ENCODE data around the gene ACLY.
"Not testable (repeated sequence)": the region's sequence is repeated elsewhere in the genome, so short reads cannot be mapped to it uniquely, and the experiment has no call there.

The ACLY gene

DNA sequence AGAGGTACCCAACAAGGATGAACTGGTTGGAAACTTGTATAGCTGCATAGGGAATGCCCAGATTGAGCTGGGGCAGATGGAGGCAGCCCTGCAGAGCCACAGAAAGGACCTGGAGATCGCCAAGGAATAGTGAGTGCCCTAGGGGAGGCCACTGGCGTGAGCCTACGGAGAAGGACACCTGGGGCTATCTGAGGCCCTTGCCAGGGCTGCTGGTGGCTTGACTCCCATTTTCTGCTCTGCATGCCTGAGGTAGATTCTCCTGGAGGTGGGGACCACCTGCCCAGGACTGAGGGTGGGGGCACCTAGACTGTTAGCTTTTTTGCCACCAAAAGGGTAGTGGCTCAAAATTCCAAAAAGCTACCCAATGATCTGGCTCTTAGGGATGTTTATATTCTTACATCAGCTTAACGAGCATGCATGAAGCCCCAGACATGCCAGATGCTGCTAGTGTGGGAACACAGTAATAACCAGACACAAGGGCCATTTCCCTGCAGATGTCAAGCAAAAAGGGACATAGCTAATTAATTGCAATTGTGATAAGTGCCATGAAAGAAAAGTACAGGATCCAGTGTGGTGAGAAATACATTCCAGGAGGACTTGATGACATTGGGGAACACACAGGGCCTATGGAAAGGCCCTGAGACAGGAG is 20.4 kb upstream of the ACLY start:
- DNase-seq: no peak

DNA sequence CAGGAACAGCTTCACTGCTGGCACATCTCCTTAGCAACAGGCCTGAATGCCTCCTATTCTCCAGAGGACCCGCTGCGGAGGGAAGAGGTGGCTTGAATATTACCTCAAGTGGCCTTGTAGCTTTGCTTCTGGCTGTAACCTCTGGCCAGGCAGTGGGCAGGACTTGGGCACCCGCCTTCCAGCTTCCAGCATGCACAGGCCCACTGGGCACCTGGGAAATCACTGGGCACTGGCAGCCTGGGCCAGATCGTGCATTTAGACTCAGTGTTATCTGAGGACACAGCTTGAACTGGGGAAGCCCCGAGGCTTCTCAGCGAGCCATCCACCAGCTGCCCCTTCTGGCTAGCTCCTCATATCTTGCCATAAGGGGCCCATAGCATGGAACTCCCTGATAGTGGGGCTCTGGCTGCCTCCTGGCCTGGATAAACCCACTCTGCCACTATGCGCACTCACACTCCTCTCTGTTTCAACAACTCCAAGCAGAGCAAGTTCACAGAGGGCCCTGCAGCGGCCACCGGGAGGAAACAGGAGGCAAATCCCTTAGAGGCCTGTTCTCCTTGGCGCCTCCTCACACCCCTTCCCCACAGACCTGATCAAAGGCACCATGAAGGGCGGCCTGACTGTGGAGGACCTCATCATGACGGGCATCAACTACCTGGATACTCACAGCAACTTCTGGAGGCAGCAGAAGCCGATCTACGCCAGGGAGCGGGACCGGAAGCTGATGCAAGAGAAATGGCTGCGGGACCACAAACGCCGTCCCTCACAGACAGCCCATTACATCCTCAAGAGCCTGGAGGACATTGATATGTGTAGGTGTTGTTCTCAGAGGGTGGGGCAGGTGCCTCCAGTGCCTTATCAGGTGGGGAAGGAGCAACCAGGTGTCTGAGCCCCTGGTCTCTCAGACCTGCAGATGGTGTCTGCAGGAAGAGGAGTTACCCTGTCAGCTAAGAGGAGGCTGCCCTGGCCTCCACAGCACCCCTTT is 19.5 kb upstream of the ACLY start:
- DNase-seq: no peak

DNA sequence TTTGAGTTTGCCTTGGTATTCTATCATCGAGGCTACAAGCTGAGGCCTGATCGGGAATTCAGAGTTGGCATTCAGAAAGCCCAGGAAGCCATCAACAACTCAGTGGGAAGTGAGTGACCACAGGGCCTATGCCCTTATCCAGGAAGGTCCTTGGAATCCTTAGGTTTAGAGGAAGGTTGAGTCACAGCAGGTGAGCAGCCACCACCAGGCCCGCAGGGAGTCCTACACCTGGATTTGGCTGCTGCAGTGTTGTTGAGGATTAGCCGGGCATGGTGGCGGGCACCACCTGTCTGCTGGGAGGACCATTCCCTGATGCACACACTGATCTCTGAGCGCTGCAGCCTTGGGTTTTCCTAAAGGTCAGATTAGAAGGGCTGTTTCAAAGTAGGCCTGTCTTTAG is 16.9 kb upstream of the ACLY start:
- DNase-seq: no peak

DNA sequence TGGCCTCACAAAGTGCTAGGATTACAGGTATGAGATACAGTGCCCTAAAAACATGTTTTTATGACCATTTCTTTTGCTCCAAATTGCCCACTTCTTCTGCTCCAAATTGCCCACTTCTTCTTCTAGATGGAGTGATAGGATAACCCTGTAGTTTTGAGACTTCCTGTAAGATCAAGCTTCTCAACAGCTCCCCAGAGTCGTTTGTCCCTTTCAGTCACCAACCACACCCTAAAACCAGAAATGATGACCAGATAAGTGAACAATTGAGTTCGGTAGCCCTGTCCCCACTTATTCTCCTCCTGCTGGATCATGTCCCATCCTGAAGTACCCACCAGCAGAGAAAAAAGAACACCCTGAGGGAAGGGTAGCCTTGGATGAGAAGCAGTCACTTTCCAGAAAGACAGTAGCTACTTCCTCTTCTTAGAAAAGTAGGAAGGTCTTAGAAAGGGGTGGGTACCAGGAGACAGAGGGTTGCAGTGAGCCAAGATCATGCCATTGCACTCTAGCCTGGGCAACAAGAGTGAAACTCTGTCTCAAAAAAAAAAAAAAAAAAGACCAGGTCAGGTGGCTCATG is 14.2 kb upstream of the ACLY start:
- no peak for DNase-seq

DNA sequence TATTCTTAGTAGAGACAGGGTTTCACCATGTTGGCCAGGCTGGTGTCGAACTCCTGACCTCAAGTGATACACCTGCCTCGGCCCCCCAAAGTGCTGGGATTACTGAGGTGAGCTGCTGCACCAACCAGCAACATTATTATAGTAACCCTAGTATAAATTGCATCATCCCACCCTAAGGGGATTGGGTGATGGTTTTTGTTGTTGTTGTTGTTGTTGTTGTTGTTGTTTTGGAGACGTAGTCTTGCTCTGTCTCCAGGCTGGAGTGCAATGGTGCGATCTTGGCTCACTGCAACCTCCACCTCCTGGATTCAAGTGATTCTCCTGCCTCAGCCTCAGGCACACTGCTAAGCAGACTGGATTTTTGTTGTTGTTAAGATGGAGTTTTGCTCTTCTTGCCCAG is 13.0 kb upstream of the ACLY start:
- not testable (repeated sequence) for DNase-seq

DNA sequence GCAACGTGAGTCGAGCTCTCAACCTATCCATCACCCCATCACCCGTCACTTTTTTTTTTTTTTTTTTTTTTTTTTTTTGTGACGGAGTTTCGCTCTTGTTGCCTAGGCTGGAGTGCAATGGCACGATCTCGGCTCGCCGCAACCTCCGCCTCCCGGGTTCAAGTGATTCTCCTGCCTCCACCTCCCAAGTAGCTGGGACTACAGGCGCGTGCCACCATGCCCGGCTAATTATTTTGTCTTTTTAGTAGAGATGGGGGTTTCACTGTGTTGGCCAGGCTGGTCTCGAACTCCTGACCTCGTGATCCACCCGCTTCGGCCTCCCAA is 12.0 kb upstream of the ACLY start:
- DNase-seq: not testable (repeated sequence)

DNA sequence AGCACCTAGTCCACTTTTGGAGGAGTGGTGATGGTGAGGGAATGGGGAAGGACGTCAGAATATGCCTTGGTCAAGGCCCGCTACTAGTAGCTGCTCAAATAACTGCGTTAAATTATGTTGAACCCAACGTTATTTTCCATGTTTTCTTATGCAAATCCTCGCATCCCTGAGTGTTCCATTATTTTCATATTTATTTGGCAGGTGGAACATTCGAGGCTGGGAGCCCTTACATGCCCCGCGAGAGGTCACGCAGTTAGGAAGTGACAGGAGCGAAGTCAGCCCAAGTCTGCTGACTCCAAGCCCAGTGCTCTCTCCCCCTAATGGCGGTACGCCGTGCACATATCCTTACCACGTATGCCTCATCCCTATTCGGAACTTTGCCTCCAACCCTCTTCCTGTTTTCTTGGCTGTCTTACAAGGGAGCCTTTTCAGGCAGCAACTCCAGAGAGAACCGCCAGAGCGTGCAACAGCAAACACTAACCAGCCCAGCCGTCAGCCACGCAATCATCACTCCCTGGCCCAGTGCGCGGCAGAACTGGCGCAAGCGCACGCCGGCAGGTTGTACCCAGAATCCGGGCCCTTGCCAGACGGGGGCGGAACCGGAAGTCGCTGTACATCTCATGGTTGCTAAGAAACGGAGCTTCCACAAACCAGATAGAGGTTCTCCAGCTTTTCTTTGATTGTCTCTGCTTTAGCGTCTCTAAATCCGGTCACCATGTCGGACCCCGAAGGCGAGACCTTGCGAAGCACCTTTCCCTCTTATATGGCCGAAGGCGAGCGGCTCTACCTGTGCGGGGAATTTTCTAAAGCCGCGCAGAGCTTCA is 11.5 kb upstream of the ACLY start, which contains the start of gene ODAD4:
Gene ODAD4 (plus strand): TSS at position 609 of the 824 bp plus-strand sequence. CDS start 107 bp downstream, at position 716.
- peak; percentile 96 for DNase-seq

DNA sequence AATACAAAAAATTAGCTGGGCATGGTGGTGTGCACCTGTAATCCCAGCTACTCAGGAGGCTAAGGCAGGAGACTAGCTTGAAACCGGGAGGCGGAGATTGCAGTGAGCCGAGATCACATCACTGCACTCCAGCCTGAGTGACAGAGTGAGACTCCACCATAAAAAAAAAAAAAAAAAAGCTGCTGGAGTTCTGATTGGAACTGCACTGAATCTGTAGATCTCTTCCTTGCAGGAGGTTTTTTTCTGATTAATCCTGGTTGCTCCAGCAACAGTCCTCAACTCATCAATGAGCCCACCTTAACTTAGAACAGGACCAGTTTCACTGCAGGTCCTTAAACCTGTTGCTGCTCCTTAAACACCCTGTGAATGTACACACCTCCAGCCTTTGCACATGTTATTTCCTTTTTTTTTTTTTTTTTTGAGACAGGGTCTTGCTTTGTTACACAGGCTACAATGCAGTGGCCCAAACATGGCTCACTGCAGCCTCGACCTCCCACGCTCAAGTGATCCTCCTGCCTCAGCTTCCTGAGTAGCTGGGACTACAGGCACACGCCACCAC is 10.0 kb upstream of the ACLY start:
- no peak for DNase-seq

DNA sequence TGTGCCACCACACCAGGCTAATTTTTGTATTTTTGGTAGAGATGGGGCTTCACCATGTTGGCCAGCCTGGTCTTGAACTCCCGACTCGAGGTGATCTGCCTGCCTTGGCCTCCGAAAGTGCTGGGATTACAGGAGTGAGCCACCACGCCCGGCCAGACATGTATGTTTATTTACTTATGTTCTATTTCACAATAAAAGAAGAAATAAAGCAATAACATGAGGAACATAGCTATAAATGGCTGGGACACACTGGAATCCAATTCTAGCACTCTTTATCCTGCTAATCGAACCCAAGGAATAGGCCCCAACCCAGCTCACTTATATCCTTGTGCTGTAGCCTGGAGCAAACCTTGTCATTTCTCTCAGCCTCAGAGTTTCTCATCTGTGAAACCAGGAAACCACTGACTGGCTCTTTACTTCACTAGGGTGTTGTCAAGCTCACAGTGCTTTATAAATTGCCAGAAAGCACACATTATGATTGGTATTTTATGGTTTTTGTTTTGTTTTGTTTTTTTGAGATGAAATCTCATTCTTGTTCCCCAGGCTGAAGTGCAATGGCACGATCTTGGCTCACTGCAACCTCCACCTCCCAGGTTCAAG is 7.3 kb upstream of the ACLY start:
- no peak for DNase-seq

DNA sequence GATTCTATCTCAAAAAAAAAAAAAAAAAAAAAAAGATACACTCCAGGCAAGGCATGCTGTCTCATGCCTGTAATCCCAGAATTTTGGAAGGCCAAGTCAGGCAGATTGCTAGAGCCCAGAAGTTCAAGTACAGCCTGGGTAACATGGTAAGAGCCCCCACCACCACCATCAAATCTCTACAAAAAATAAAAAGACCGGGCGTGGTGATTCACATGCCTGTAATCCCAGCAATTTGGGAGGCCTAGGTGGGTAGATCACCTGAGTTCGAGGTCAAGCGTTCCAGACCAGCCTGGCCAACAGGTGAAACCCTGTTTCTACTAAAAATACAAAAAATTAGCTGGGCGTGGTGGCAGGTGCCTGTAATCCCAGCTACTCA is 1.8 kb upstream of the ACLY start:
- DNase-seq: no peak

DNA sequence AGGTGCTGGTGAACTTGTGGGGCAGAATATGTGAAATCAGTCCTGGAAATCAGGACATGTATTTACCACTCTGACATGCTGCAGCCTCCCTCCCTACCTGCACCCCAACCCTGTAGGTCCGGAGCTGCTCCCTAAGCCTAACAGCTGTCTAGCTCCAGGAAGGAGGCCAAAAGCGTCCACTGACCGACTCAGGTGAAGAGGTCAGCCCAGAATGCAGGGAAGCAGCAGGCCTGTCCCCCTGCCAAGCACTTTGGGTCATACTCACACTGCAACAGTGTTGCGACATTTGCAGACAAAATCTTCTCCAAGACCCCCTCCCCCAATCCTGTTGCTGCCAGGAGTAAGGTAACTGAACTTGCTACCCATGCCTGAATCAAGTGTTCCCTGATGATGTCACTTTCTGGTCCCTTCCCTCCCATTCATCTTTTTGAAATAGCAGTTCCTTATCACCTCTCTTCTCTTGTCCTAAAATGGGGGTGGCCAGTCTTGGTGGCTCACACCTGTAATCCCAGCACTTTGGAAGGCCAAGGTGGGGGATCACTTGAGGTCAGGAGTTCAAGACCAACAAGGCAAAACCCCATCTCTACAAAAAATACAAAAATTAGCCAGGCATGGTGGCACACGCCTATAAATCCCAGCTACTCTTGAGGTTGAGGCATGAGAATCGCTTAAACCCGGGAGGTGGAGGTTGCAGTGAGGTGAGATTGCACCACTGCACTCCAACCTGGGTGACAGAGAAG is 1.3 kb upstream of the ACLY start:
- no peak for DNase-seq

DNA sequence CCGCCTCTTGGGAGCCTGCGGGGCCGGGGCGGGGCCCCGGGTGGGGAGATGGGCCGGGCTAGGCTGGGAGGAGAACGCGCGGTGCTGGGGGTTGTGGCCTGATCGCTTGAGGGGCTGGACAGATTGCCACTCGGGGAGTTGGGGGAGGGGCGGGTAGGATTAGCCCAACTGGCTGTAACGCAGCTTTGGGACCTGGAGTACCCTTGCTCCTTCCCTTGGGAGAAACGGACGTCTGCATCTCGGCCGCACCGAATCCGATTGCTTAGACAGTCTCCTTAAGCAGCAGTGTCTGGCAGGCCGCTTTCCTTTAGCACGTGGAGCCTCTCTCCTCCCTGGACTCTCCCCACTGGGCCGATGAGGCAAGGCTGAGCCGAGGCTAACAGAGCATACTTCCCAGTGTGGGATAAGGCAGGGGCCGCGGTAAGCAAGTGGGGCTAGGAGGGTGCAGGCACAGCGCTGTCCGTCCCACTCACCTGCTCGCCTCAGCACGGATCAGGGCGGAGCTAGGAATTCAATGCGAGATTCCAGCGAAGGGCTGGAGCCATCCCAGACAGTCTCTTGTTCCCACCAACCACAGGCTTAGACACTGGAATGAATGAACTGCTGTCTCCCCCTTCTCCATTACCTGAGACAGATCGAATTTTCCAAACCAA is 540 bp upstream of the ACLY start:
- DNase-seq: peak; percentile 71

DNA sequence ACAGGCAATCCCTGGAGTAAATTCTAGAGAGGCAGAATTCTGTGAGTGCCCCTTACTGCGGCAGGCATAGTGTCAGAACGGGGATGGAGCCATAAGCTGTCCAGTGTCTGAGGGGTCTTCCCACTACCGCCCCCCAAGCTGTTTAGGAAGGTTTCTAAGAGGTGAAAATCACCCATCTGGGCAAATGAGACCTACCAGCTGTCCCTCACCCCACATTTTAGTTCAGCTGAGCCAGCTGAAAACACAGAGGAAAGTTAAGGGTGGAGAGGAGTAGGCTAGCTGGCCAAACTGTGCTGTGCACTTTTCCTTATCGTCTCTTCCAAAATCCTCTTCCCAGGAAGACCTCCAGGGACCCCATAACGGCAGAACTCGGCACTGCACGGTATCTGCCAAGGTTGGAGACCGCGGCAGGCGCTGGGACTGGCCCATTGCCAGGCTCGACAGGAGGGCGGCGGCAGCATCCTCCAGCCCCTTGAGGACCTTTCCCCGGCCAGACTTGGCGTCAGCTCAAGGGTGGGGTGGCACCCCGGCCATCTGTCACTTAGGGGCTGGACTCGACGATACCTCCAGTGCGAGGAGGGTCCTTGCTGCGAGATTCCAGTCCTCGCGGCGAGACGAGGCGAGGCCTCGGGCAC is 955 bp downstream of the ACLY start:
- DNase-seq: peak; percentile 58

DNA sequence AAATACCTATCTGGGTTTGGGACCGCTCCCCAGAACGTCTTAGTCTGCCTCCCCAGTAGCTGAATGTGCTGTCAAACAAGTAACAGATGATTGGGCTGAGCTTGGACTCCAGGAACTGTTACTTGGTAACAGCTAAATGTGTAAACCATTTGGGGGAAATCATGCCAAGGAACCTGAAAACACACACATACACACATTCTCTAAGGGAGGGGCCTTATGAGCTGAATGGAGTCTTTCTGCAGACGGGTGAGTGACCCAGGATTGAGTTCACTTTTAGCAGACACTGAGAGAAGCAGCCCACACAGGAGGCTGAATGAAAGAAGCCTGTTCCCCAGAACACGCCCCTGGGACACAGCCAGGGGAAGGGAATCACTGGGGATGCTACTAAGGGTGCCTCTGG is 1.6 kb downstream of the ACLY start:
- DNase-seq: no peak

DNA sequence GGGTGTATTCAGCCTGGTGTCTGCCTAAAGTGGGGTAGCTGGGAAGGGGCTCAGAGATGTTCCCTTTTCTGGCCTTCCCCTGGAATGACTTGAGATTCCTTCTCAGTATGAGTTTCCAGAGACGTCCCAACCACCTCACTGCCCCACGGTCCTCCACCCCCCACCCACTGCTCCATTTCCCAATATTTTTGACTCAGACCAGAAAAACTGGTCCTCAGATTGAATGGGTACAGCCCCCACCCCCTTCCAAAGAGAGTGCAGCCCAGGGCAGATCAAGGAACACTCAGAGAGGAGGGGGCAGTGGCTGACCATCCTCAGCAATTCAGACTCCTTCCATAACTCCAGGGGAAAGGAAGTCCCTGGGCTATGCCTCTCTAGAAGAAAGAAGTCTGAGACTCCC is 3.2 kb downstream of the ACLY start:
- no peak for DNase-seq

DNA sequence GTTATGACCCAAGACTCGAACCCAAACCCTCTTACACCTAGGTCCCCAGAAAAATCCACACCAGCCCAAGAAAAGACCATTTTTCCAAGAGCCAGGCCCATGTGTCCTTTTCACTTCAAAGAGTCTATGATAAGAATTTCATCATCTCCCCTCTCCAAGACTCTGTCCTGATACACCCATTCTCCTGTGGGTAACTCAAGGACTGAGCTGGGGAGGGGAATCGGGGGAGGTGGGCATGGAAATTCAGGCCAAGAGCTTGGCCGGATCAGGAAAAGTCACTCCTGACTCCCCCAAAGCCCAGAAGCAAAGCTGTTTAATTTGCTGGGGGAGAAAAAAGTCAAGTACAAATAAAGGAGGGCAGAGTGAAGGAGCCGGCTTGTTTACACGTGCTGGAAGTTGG is 3.7 kb downstream of the ACLY start:
- DNase-seq: no peak

DNA sequence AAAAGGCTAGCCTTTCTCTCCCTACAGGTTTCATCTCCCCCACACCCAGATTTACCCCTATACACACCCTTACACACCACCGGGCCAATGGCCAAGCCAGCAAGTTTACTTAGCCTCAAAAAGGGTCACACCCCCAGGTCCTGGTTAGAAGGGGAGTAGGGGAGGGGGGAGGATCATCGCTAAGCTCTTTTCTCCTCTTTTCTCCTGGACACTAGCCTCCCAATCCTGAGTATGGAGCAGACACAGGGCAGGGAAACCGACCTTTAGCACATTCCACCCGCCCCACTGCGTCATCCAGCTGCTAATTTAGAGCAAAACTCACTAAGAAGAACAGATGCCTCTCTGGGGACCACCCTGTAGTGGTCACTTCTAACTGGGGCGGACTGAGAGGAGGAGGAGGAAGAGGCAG is 4.4 kb downstream of the ACLY start:
- DNase-seq: no peak

DNA sequence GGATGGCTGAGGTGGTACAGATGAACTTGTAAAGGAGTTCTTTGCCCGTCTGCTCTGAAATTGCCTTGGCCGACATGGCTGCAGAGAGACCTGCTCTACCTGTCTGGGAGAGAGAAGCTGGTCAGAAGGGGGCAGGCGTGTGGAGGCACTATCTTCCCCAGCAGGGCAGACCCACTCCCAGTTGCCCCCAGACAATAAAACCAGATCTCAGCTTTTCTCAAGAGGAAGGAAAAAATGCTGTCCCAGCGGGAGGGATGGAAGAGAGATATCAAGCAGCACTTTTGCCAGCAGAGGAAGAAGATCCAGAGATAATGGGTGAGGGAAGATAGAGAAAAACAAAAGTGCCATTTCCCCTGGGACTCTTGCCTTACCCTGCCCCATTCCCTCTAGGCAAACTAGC is 5.0 kb downstream of the ACLY start:
- no peak for DNase-seq

DNA sequence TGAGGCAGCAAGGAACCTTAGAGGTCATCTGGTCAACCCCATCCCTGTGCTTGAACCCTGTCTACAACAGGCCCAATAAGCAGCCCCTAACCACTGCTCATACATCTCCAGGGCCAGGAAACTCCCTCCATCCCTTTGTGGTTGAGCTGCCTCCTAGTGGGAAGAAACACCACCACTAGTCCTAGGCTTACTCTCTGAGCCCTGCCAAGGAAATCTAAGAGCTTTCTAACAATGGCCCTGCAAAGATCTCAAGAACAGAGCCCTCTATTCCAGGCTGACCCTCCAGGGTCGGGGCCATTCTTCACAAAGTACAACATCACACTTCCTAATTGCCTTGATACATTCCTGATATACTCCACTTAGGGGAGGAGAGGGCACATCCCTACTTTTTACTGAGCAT is 5.8 kb downstream of the ACLY start:
- DNase-seq: no peak

DNA sequence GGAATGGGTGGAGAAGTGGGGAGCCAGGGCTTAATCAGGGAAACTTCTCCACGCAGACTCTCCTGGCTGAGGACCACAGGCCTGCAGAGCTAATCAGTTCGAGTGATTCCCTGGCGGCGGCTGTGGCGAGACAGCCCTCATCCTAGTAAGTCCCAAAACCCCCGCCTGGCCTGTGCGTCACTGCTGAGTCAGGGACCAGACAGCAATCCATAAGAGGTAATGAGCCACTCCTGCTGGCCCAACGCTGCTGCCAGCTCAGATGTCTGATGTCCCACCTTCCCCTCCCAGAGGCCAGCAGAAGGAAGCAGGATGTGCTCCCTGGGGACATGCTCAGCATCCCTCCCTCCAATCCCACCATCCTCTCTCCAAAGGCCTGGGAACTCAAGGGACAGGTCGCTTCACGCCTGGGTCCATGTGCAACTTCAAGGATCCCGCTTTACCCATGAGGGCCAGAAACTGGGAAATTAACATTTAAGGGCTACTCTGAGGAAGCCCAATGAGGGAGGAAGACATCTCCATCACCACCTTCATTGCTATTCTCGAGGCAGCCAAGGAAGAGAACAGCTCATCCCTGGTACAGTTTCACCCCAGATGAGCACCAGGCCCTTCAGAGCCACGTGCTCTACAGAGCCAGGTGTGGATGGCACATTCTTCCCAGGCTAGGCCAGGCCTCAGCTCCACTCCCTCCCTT is 7.9 kb downstream of the ACLY start:
- DNase-seq: no peak

All from NCI-H345 (cell line).